HG02840 (cell line): Measurements from ENCODE around the gene ALDH1A2.

Experiments
- ATAC-seq: cut with Tn5 transposase; IDR thresholded peaks from one replicate; pipeline ENCODE4 v1.9.1; 2021; ENCODE audit warnings: mild to moderate bottlenecking, moderate library complexity, moderate number of reproducible peaks; ENCODE audit not compliant: unreplicated experiment, low FRiP score

ALDH1A2 gene

DNA sequence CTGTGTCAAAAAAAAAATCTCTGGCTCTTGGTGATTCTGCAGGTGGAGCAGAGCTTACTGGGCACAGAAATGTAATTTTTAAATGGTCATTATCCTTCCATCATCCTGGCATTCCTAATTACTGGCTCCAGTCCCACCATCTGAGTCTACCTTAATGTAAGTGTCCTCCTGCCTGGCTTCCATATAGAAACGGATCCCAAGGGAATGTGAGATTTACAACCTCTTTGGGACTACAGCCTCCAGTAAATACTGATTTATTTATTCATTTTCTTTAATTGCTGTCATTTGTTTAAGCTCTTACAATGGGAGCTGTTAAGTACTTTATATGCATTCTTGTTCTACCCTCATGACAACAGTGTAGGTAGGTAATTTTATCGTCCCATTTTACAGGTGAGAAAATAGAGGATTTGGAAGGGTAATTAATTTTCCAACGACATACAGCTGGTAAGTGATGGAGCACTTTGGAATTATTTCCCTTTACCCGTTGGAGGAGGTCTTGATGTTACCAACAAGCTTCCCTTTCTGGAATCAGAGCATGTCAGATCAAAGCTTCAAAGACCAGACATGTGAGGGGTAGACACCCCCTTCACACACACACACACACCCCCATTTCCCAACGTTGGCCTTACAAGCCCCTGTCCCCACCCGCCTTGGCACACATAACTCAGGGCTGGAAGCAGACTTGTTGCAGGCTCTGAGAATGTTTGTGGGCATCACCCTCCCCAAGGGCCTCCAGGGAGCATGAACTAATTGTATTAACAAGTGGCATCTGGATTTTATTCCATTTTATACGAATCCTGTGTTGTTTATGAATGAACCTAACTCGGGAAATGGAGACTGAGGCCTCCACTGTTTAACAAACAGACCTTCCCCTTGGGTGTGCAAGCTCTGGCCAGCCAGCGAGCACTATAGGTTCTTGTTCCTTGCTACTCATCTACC, 116.9 kb downstream of the ALDH1A2 start:
- no peak for ATAC-seq

GRCh38 chr15:57947781-57948180, 117.7 kb downstream of the ALDH1A2 start:
- no peak for ATAC-seq

- no peak for ATAC-seq
Observed at GRCh38 chr15:57947282-57947681, 118.2 kb downstream of the ALDH1A2 start.

DNA sequence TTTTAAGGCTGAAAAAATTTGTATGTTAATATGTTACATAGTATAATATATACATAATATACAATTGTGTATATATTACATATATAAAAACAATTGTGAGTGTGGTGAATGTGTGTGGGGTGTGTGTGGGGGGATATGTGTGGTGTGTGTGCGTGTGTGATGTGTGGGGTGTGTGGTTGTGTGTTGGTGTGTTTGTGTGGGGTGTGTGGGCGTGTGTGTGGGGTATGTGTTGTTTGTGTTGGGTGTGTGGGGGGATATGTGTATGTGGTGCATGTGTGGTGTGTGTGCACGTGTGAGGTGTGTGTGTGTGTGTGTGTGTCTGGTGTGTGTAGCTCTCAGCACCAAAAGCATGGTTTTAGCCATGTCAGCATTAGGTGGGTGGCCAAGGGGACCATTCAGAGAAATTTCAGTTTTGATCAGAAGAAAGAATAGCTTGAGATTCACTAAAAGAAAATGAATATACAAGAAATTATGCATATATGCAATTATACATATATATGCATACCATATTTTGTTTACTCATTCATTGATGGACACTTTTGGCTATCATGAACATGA, 118.9 kb downstream of the ALDH1A2 start:
- no peak for ATAC-seq

GRCh38 chr15:57945616-57946015, 119.9 kb downstream of the ALDH1A2 start:
- no peak for ATAC-seq

GRCh38 chr15:57943754-57944420, 121.6 kb downstream of the ALDH1A2 start:
- no peak for ATAC-seq

- no peak for ATAC-seq
Observed at GRCh38 chr15:57943171-57943570, 122.3 kb downstream of the ALDH1A2 start.

DNA sequence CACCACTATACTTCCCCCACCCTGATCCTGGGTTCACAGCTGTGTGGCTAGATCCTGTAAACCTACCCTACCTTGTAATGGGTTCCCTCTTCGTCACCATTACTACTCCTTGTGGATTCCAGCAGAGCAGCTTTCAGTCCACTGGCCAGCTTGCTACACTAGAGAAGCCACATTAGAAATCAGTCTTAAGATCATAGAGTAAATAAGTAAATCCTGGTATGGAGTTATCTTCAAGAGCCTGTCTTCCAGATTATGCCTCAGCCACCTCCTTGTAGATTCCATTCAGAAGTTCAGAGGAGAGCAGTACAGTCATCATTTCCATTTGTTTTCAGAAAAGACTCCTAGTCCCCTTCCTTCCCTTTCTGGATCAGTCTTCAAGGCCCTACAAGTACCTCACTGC, 123.7 kb downstream of the ALDH1A2 start:
- no peak for ATAC-seq

- ATAC-seq = no peak
Observed at GRCh38 chr15:57932348-57932747, 133.2 kb downstream of the ALDH1A2 start.

DNA sequence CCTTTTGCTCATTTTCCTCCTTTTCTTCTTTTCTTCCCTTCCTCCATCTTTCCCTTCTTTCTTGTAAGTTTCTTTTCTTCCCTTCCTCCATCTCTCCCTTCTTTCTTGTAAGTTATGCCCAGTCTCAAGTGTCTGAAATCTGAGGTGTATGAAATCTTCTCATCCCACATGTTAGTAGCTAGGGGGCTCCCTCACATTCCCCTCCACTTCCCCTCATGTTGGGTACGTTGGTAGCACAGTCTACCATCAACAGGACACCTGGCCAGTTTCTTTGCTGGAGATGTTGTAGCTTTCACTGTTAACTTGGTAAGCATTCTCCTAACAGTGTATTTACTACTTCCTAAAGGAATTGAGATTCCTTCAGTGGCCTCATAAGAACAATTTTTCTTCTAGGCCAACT, 133.9 kb downstream of the ALDH1A2 start:
- no peak for ATAC-seq

- no peak for ATAC-seq
Observed at GRCh38 chr15:57927091-57927631, 138.3 kb downstream of the ALDH1A2 start.

GRCh38 chr15:57925650-57926049, 139.9 kb downstream of the ALDH1A2 start:
- no peak for ATAC-seq

DNA sequence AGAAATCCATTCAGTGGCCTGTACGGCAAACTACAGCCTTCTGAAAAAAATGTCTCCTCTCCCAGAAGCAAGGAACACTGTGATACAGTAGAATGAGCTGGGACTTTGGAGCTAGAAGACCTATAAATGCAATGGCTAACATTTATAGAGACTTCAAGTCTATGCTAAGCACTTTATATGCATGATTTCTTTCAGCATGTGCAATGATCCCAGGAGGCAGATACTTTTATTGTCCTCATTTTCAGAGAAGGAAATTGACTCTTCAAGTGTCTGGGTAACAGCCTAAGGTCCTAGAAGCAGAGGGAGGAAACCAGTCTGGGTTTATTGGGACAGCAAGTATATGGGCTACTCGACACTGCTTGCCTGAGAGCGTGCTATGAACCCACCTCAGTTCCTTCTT, 140.9 kb downstream of the ALDH1A2 start:
- ATAC-seq = no peak

DNA sequence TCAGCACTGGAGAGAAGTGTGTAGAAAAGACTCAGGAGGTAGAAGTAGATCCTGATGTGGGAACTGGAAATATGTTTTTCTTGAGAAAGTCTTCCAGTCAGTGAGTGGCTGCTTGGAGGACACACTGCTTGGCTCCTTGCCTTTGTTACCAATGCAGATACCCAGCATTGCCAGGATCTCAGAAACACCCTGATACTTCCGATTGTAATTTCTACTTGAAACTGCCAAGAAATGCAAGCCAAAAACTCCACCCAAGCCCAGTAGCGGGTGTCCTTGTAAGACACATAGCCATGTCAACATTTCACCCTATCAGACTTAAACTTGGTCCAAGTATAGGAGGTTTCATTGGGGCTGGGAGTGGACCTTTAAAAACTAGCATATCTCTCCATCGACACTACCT, 141.8 kb downstream of the ALDH1A2 start:
- ATAC-seq = no peak

- no peak for ATAC-seq
Observed at GRCh38 chr15:57923306-57923705, 142.2 kb downstream of the ALDH1A2 start.

DNA sequence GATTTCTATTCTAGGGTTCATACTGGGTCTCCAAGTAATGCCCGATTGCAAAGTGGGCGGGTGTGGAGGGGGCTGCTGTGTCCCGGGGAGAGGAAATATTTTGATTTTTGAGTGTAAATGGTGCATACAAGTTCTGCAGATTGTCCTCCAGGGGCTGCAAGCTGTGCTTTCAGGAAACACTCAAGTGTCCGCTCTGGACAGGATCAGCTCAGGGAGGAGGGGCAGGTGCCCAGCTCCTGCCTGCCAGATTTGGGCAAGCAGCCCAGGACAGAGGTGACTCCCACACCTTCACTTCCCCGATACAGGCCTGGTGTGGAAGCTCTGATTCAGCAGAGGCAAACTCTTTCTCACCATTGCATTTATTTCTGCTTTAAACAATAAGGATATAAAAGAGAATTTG, 142.7 kb downstream of the ALDH1A2 start:
- no peak for ATAC-seq

- no peak for ATAC-seq
Observed at GRCh38 chr15:57921371-57921770, 144.1 kb downstream of the ALDH1A2 start.

DNA sequence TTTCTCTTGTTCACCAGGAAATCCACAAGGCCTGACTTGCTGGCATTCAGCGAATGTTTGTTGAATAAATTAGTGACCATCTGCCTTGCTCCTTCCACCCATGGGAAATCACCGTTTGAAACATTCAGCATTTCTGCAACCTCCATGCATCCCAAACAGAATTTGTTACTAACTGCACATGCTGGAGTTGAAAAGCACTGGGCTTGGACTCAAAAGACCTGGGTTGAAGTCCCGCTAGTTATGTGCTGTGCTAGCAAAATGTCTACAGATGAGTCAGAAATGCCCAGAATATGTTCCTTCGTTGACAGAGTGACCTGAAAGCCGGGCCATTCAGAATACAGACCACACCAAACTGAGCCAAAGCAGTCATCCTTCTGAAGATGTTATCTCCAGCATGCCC, 144.6 kb downstream of the ALDH1A2 start:
- ATAC-seq = no peak

GRCh38 chr15:57919754-57920153, 145.8 kb downstream of the ALDH1A2 start:
- ATAC-seq = no peak

- ATAC-seq = no peak
Observed at GRCh38 chr15:57917998-57918397, 147.5 kb downstream of the ALDH1A2 start.

- no peak for ATAC-seq
Observed at GRCh38 chr15:57916695-57917094, 148.8 kb downstream of the ALDH1A2 start.
